Gastrocnemius medialis (tissue), 4 donors: ENCODE measurements around the gene SIL1. TPM values are rescaled to one million over a fixed set of nuclear protein-coding genes. Genes with fewer than 3 reads are reported as not detected.
A peak's percentile ranks its signal among the peaks of the same experiment; 100 is the strongest.

Source experiments
- ATAC-seq, 2 donors: fragments of 150-250 bp; one replicate each; pipeline ENCODE4 v1.9.1; 2016
- DNase-seq, 2 donors: peaks; one replicate each; pipeline ENCODE4 v3.0.0-alpha.2; 2019
- H3K27ac ChIP-seq, 4 donors: fragments of 200-600 bp; sonication (generic); 1 replicate in 1 of 4; 2 replicates in 3 of 4; pipeline ENCODE4 v1.5.1; 2016 to 2018; ENCODE audit warnings: mild to moderate bottlenecking in 2 of 4, moderate library complexity in 1 of 4
- H3K27me3 ChIP-seq, 3 donors: fragments of 200-600 bp; sonication (generic) in 2 of 3; 1 replicate in 1 of 3; 2 replicates in 2 of 3; pipeline versions ENCODE4 v1.5.1 to v1.6.0; 2016 to 2019; ENCODE audit warnings: mild to moderate bottlenecking in 1 of 3, moderate library complexity in 1 of 3
- H3K36me3 ChIP-seq, 2 donors: fragments of 200-600 bp; sonication (generic) in 1 of 2; one replicate each; pipeline ENCODE4 v1.5.1; 2017 to 2018
- H3K4me1 ChIP-seq, 2 donors: fragments of 200-600 bp; sonication (generic) in 1 of 2; one replicate each; pipeline ENCODE4 v1.5.1; 2016 to 2017; ENCODE audit warnings: mild to moderate bottlenecking in 2 of 2
- H3K4me3 ChIP-seq, 4 donors: fragments of 200-600 bp; sonication (generic) in 3 of 4; 1 replicate in 1 of 4; 2 replicates in 3 of 4; pipeline ENCODE4 v1.5.1; 2016 to 2019; ENCODE audit warnings: mild to moderate bottlenecking in 2 of 4
- H3K9me3 ChIP-seq, 3 donors: fragments of 200-600 bp; sonication (generic) in 2 of 3; 1 replicate in 1 of 3; 2 replicates in 2 of 3; pipeline ENCODE4 v1.5.1; 2016 to 2019
- CTCF ChIP-seq, 5 experiments: fragments of 450-650 bp in 3 of 5; fragments of 200-600 bp in 2 of 5; sonication (generic) in 2 of 5; IDR thresholded peaks in 4 of 5; conservative IDR thresholded peaks in 1 of 5; 1 replicate in 4 of 5; 2 replicates in 1 of 5; pipeline ENCODE4 v1.5.1; 2016 to 2019; ENCODE audit warnings: antibody characterized with exemption in 5 of 5, mild to moderate bottlenecking in 3 of 5, moderate library complexity in 3 of 5
- POLR2A ChIP-seq, 2 donors: fragments of 450-650 bp; IDR thresholded peaks; one replicate each; pipeline ENCODE4 v1.6.1; 2017; ENCODE audit warnings: antibody characterized with exemption in 2 of 2, mild to moderate bottlenecking in 2 of 2, moderate library complexity in 2 of 2
- in situ Hi-C, 4 donors: fragments of 200-750 bp; cut with MboI; loops; one replicate each; pipeline versions ENCODE4 v1.15.0 to v1.8.0; 2017; ENCODE audit warnings: low sequenced_read_pairs in 4 of 4
- intact Hi-C: fragments of 100-400 bp; cut with DNase I; formaldehyde crosslinking; loops from one replicate; pipeline ENCODE4 v1.15.1; 2023; ENCODE audit warnings: low total_unique reads
- total RNA-seq, 4 donors: library from RNA; depleted of rRNA; stranded (reverse); fragments of >200 nt; gene quantifications; one replicate each; pipeline versions ENCODE4 v1.1.0 to v1.2.3, GENCODE V29; 2016

Gene SIL1
- total RNA-seq, result 10 to 100 TPM; 36.6 to 52.6 (median 48.2) TPM

GRCh38 chr5:139197710-139198669 lies at the start of gene SIL1:
Gene SIL1 (minus strand): TSS chr5:139198368. CDS start chr5:139127843, 70,525 bp downstream.
- peak; percentile 95 to 97 for DNase-seq
- peak within 1 kb of the TSS; percentile 94 to 98 (median 97) for H3K27ac ChIP-seq
- peaks cover 11 to 16% of the 10 kb centered on the region in 2 donors for H3K4me1 ChIP-seq
- intact Hi-C loops (loop anchor here (1.0 to 5.0 kb wide), 5 partner anchors 21 to 623 kb away; partner anchors contain the start of gene HSPA9), in situ Hi-C loops (no loop called here)
- no peaks in the 10 kb centered on the region for H3K9me3 ChIP-seq
- TF ChIP-seq CTCF (IDR thresholded peaks at IDR 0.05 in 4 of 5, conservative IDR thresholded peaks at IDR 0.05 in 1 of 5) (peak in 1 of 5 experiments; percentile 13), POLR2A (IDR thresholded peaks at IDR 0.05) (peak; percentile 99)
- no peaks in the 10 kb centered on the region for H3K36me3 ChIP-seq
- no peaks in the 10 kb centered on the region for H3K27me3 ChIP-seq
- H3K4me3 ChIP-seq, result peak within 1 kb of the TSS; percentile 78 to 89 (median 83)
- ATAC-seq, result peak; percentile 91 to 93

DNA sequence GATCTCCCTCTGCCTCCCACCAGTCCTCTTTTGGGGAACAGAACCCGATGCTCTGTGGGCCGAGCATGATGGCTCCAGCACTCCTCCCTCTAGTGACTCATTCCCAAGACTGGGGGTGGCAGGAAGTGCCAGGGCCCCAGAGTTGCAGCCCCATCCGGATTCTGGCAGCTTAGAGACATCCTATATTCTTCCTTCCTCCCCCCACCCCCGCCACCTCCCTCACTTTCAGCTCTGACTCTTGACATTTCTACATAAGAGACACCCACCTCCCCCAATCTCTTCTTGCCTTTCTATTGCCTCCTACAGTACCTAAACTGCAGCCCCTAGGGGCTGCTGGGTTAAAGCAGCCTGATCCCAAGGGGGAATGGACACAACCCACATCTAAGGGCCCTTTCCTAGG lies 48.2 kb upstream of the SIL1 start:
- H3K27me3 ChIP-seq, result no peaks in the 10 kb centered on the region
- TF ChIP-seq POLR2A (IDR thresholded peaks at IDR 0.05) (no peak), CTCF (IDR thresholded peaks at IDR 0.05 in 4 of 5, conservative IDR thresholded peaks at IDR 0.05 in 1 of 5) (no peak)
- no peaks in the 10 kb centered on the region for H3K4me1 ChIP-seq
- no peaks in the 10 kb centered on the region for H3K36me3 ChIP-seq
- H3K27ac ChIP-seq, result no peak overlapping the region
- in situ Hi-C loops, result no loop called here
- no peak overlapping the region for H3K4me3 ChIP-seq
- intact Hi-C loops, result no loop called here
- ATAC-seq, result no peak
- DNase-seq, result no peak
- no peaks in the 10 kb centered on the region for H3K9me3 ChIP-seq

DNA sequence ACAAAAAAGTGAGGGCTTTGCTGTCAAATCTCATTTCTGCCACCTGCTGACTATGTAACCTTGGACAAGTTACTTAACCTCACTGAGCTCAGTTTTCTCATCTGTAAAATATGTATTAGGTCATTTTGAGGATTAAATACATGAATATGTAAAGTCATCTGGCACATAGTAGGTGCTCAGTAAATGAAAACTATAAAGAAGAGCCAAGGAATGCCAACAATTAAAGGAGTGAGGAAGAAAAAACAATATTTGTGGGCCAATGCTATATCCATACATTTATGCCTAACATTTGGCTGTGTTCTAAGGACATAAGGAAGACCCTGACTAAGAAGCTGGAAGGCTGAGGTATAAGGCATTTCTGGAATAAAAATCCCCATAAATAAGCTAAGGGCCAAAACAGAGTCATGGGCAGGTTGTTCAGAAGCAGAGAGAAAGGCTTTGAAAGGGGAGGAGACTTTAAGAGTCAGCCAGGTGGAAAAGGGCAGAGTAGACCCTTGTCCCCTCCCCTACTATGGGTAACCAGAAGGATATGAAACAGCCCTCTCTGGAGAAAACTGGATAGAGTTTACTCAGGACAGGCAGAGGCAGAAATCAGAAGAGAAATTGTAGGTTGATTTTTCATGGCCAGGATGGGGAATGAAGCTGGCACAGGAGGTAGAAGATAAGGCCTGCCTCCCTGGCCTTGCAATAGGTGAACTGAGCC lies 47.6 kb upstream of the SIL1 start:
- ATAC-seq (no peak), DNase-seq (no peak)
- Histone ChIP-seq H3K4me3 (no peak overlapping the region), H3K36me3 (no peaks in the 10 kb centered on the region), H3K9me3 (no peaks in the 10 kb centered on the region), H3K27ac (no peak overlapping the region), H3K27me3 (no peaks in the 10 kb centered on the region), H3K4me1 (no peaks in the 10 kb centered on the region)
- TF ChIP-seq POLR2A (IDR thresholded peaks at IDR 0.05) (no peak), CTCF (IDR thresholded peaks at IDR 0.05 in 4 of 5, conservative IDR thresholded peaks at IDR 0.05 in 1 of 5) (no peak)
- in situ Hi-C loops, result no loop called here
- intact Hi-C loops, result no loop called here

DNA sequence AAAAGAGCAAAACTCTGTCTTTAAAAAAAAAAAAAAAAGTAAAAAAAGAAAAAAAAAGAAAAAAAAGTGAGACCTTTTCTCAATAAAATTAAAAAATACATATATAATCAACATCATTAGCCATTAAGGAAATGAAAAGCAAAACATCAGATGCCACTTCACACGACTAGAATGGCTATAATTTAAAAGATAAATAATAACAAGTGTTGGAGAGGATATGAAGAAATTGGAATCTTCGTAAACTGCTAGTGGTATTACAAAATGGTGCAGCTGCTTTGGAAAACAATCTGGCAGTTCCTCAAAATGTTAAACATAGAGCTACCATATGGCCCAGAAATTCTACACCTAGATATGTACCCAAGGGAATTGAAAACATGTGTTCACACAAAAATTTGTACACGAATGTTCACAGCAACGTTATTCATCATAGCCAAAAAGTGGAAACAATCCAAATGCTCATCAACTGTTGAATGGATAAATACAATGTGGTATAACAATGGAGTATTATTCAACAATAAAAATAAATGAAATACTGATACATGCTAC lies 45.3 kb upstream of the SIL1 start:
- TF ChIP-seq CTCF (IDR thresholded peaks at IDR 0.05 in 4 of 5, conservative IDR thresholded peaks at IDR 0.05 in 1 of 5) (no peak), POLR2A (IDR thresholded peaks at IDR 0.05) (no peak)
- Histone ChIP-seq H3K4me3 (no peak overlapping the region), H3K9me3 (no peaks in the 10 kb centered on the region), H3K4me1 (no peaks in the 10 kb centered on the region), H3K27ac (no peak overlapping the region), H3K27me3 (no peaks in the 10 kb centered on the region), H3K36me3 (no peaks in the 10 kb centered on the region)
- intact Hi-C loops (no loop called here), in situ Hi-C loops (no loop called here)
- ATAC-seq, result no peak
- DNase-seq, result no peak
